ENCODE data around the gene GABBR2.

GABBR2 gene

DNA sequence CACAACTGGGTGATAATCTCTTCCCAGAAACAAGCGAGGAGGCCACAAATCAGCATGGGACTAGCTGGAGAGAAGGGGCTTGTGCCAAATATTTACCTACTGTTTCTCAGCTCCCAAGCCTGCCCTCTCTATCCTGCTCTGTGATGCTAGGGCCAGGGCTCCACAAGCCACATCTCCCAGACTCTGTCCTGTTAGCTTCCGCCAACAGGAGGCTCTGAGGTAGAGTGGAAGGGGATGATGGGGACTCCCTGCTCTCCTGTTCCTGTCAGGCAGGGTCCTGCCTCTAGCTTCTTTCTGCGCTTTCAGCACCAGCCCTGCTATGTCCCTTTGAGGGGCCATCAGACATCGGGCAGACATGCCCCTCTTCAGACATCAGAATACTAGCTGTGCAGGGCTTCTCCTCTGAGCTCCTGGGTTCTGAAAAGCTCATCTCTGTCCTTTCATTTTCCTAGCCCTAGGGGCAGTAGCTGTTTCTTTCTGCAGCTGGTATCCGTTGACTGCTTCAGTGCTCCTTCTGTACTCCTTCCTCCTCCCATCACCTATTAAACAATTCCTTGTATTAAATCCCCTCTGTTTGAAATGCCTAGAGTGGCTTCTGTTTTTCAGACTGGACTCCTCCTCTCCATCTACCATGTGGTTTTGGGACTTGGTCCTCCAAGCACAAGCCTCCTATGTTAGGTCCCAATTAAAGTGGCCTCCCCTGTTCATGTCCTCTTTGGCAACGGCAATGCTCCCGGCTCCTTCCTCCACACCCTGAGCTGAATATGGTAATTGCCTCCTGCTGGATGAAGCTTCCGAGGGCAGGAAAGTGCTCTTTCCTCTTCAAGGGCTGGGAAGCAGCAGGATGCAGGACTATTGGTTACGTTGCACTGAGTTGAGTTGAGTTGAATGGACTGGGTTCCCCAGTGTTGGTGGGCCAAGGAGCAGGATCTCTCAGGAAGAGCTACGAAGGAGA is 292.2 kb downstream of the GABBR2 start:
- no peak overlapping the region for H3K27ac ChIP-seq
- no peak for TF ChIP-seq ZFX (IDR thresholded peaks at IDR 0.05)
- TF ChIP-seq, protein P1, sequence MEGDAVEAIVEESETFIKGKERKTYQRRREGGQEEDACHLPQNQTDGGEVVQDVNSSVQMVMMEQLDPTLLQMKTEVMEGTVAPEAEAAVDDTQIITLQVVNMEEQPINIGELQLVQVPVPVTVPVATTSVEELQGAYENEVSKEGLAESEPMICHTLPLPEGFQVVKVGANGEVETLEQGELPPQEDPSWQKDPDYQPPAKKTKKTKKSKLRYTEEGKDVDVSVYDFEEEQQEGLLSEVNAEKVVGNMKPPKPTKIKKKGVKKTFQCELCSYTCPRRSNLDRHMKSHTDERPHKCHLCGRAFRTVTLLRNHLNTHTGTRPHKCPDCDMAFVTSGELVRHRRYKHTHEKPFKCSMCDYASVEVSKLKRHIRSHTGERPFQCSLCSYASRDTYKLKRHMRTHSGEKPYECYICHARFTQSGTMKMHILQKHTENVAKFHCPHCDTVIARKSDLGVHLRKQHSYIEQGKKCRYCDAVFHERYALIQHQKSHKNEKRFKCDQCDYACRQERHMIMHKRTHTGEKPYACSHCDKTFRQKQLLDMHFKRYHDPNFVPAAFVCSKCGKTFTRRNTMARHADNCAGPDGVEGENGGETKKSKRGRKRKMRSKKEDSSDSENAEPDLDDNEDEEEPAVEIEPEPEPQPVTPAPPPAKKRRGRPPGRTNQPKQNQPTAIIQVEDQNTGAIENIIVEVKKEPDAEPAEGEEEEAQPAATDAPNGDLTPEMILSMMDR (conservative IDR thresholded peaks at IDR 0.05), result no peak

DNA sequence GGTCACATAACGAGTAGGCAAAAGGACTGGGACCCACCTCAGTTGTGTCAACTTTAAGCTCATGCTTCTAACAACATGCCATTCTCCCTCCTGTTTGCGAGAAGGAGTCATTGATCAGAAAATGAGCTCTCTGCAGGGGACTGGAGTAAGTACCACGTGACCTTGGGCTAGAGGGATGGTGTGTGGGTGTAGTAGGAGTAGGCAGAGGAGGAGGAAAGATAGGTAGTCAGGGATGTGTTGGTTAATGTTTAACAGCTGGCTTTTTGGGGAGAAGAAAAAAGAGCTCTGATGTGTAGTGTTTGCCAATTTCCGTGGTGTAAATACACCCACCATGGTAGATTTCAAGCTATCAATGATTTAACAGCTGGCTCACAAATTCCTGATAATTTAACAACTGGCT is 293.0 kb downstream of the GABBR2 start:
- no peak for TF ChIP-seq ZFX (IDR thresholded peaks at IDR 0.05)
- TF ChIP-seq, protein P1 (conservative IDR thresholded peaks at IDR 0.05), result no peak
- no peak overlapping the region for H3K27ac ChIP-seq

DNA sequence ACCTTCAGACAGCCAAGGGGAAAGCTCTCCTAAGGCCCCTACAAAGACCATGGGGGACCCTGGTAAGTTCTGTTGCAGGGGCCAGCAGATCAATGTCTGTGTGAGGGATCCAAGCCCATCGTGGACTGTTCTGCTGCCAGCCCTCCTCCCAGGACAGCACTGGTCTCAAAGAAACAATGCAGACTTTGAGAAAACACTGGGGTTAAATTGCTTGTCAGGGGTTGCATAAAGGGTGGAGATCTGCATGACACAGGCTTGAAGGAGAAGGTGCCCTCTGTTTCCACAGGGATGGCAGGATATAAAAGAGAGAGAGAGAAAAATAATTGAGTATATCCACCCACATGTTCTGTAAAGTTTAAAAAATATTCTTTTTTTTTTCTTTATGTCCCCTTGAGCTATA is 295.7 kb downstream of the GABBR2 start:
- no peak overlapping the region for H3K27ac ChIP-seq
- TF ChIP-seq ZFX (IDR thresholded peaks at IDR 0.05), result no peak
- TF ChIP-seq, protein P1 (conservative IDR thresholded peaks at IDR 0.05), result no peak

- TF ChIP-seq ZFX (IDR thresholded peaks at IDR 0.05), result no peak
- TF ChIP-seq, protein P1 (conservative IDR thresholded peaks at IDR 0.05), result no peak
- no peak overlapping the region for H3K27ac ChIP-seq
Observed at GRCh38 chr9:98412101-98412842, 296.5 kb downstream of the GABBR2 start.

DNA sequence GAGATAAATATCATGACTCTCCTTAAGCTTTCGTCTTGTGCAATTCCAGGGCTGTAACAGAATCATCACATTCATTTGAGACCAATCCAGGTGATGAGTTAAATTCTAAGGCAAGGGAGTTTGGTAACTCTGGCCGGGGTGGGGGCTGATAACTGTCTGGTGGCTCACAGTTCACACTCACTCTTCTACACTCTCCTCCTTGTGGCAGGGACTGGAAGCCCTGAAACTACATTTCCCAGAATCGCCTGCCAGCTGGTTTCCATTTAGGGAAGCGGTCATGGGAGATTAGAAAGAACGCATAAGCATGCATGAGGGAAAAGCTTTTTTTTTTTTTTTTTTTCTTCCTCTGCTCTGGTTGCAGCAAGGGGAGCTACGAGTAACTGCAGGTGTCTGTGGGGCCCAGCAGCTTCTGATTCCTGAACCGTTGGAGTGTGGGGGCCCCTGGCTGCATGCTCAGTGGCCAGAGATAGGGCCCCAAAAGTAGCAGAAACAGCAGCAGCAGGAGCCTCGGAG is 298.5 kb downstream of the GABBR2 start:
- H3K27ac ChIP-seq, result no peak overlapping the region
- TF ChIP-seq, protein P1 (conservative IDR thresholded peaks at IDR 0.05), result no peak
- TF ChIP-seq ZFX (IDR thresholded peaks at IDR 0.05), result no peak

DNA sequence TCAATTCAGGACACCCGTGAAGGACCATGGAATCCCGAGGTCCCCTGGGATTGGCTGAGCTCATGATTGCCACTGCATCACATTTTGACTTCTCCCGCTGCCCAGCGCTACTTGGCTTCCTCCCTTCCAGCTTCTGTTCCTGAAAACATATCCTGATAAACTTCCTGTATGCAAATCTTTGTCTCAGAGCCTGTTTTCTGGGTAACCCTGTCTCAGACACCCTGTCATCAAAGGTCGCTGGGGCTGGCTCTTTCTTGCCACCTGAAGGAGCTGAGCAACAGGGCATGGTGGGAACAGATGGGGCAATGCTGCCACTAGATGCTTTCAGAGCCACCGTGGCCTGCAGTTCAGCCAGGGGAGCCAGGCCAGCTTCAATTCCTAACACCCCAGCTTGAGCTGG is 299.0 kb downstream of the GABBR2 start:
- no peak for TF ChIP-seq ZFX (IDR thresholded peaks at IDR 0.05)
- TF ChIP-seq, protein P1 (conservative IDR thresholded peaks at IDR 0.05), result no peak
- no peak overlapping the region for H3K27ac ChIP-seq

DNA sequence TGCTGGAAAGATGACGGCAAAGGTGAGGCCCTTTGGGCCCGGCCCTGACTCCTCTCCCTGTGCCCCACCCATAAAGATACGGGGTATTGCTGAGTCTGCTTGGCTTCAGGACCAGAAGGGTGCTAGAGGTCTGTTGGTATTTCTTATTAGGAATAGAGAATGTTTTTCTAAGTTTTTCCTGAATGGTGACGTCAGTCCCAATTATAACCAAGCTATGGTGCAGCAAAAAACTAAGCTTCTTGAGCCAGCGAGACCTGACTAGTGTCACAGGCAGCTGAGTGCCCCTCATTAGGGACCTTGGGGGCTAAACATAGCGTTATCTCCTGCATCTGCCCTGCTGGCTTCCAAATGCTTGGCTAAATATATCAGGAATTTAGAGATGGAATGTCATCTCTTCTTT is 302.3 kb downstream of the GABBR2 start:
- TF ChIP-seq, protein P1 (conservative IDR thresholded peaks at IDR 0.05), result no peak
- TF ChIP-seq ZFX (IDR thresholded peaks at IDR 0.05), result no peak
- no peak overlapping the region for H3K27ac ChIP-seq
